H1 (cell line): ENCODE data around the gene OR10A4.

Experiments used
- CTCF ChIP-seq, 3 experiments: IDR thresholded peaks; 1 replicate in 2 of 3; 2 replicates in 1 of 3; pipeline versions ENCODE4 v1.5.1 to v1.6.1; 2011; ENCODE audit warnings: low read length in 3 of 3, mild to moderate bottlenecking in 3 of 3, inconsistent platforms in 2 of 3, low read depth in 1 of 3, moderate library complexity in 1 of 3; ENCODE audit not compliant: insufficient read depth in 1 of 3; ENCODE audit errors: control extremely low read depth in 1 of 3
- JUND ChIP-seq: IDR thresholded peaks from 2 replicates; pipeline ENCODE4 v1.6.1; 2011; ENCODE audit warnings: mild to moderate bottlenecking, improper control_type of control experiment, low read length
- POLR2A ChIP-seq, 2 experiments: IDR thresholded peaks; 1 replicate in 1 of 2; 2 replicates in 1 of 2; pipeline ENCODE4 v1.6.1; 2011; ENCODE audit warnings: low read depth in 2 of 2, low read length in 2 of 2, mild to moderate bottlenecking in 2 of 2; ENCODE audit errors: control extremely low read depth in 1 of 2
- RNF2 ChIP-seq: fragments of 200-900, 300-1000 bp; sonication (generic); IDR thresholded peaks from 2 replicates; pipeline ENCODE4 v1.7.1; 2016; ENCODE audit warnings: borderline replicate concordance, low read depth, mild to moderate bottlenecking, antibody characterized with exemption, low read length; ENCODE audit not compliant: poor library complexity, severe bottlenecking; ENCODE audit errors: missing control alignments
- TEAD4 ChIP-seq: IDR thresholded peaks from 2 replicates; pipeline ENCODE4 v1.6.1; 2012; ENCODE audit warnings: low read depth, low read length, inconsistent platforms, mixed read lengths
- YY1 ChIP-seq: IDR thresholded peaks from 2 replicates; pipeline ENCODE4 v1.6.1; 2011; ENCODE audit warnings: low read depth, mild to moderate bottlenecking, low read length

DNA sequence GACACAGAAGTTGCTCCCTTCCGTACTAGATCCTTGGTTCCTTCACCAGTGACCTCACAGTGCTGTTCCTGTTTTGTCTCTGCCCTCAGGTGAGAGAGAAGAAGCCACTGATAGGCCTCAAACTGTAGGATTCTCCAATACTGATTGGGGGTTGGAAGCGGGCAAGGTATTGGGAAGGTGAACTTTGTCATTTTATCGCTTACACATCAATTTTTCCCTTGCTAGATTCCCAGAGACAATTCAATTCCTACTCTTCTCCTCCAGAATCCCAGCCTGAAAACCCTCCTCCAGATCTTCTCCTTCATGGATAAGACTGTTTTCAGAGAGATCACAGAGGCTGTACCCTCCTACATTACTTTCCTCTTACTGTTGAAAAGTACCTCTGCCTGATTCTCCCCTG is 35.0 kb downstream of the OR10A4 start:
- TF ChIP-seq RNF2 (no peak), JUND (no peak), CTCF (IDR thresholded peaks at IDR 0.05; ENCODE audit: control extremely low read depth in 1 of 3, insufficient read depth in 1 of 3, low read depth in 1 of 3, low read length in 3 of 3) (no peak), POLR2A (IDR thresholded peaks at IDR 0.05; ENCODE audit: control extremely low read depth in 1 of 2, low read depth in 2 of 2, low read length in 2 of 2) (no peak), YY1 (no peak), TEAD4 (no peak)
